ENCODE results near the gene ZCCHC7.

DNA sequence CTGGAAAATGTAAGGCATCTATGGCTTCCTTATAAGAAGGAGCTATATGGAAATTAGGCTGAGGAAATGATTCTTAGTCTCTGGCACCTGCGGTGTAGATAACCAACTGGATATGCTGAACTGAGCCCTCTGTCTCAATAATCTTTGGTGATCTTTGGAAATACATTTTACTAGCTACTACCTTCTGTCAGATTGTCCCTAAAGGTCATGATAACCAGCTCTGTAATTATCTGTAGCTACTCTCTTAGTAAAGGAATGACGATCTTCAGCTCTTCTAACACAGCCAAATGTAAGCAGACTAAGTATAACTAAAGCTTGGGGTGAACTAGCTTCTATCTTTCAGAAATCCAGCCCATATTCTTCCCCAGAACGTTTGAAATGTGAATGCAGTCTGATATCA, 177.2 kb downstream of the ZCCHC7 start:
- TF ChIP-seq, protein P1, sequence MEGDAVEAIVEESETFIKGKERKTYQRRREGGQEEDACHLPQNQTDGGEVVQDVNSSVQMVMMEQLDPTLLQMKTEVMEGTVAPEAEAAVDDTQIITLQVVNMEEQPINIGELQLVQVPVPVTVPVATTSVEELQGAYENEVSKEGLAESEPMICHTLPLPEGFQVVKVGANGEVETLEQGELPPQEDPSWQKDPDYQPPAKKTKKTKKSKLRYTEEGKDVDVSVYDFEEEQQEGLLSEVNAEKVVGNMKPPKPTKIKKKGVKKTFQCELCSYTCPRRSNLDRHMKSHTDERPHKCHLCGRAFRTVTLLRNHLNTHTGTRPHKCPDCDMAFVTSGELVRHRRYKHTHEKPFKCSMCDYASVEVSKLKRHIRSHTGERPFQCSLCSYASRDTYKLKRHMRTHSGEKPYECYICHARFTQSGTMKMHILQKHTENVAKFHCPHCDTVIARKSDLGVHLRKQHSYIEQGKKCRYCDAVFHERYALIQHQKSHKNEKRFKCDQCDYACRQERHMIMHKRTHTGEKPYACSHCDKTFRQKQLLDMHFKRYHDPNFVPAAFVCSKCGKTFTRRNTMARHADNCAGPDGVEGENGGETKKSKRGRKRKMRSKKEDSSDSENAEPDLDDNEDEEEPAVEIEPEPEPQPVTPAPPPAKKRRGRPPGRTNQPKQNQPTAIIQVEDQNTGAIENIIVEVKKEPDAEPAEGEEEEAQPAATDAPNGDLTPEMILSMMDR (conservative IDR thresholded peaks at IDR 0.05), result no peak
- TF ChIP-seq ZFX (IDR thresholded peaks at IDR 0.05), result no peak

All from C4-2B (cell line).